ENCODE data around the gene FCAR. TPM values are rescaled to one million over a fixed set of nuclear protein-coding genes. Genes with fewer than 3 reads are reported as not detected.
"Not testable (repeated sequence)": the region's sequence is repeated elsewhere in the genome, so short reads cannot be mapped to it uniquely, and the experiment has no call there.

FCAR gene
- polyA plus RNA-seq, 3 donors, result 0.08 to 0.37 (median 0.24) TPM

DNA sequence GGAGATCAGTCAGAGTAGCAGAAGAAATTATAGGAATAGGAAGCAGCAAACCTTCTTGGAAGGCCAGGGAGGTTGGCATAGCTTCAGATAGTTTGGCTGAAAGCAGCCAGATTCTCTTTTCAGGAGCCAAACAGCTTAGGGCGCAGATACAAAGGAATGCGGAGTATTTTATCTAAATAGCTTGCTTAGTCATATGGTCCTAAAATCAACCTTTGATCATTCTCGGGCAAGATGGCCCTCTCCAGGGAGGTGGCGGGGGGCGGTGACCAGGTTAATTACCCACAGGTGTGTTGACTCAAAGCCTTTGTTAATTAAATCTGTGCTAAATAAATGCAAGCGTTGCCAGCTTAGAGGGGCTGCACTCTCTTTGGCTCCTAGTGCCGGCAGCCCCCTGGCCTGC is 19.4 kb downstream of the FCAR start:
- DNase-seq (ENCODE audit: low read depth in 3 of 3, low spot score in 2 of 3), result no peak

DNA sequence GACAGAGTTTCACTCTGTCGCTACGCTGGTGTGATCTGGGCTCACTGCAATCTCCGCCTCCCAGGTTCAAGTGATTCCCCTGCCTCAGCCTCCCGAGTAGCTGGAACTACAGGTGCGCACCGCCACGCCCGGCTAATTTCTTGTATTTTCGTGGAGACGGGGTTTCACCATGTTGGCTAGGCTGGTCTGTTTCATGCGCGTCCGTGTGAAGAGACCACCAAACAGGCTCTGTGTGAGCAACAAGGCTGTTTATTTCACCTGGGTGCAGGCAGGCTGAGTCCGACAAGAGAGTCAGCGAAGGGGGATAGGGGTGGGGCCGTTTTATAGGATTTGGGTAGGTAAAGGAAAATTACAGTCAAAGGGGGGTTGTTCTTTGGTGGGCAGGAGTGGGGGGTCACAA is 20.1 kb downstream of the FCAR start:
- DNase-seq (ENCODE audit: low read depth in 3 of 3, low spot score in 2 of 3), result not testable (repeated sequence)

DNA sequence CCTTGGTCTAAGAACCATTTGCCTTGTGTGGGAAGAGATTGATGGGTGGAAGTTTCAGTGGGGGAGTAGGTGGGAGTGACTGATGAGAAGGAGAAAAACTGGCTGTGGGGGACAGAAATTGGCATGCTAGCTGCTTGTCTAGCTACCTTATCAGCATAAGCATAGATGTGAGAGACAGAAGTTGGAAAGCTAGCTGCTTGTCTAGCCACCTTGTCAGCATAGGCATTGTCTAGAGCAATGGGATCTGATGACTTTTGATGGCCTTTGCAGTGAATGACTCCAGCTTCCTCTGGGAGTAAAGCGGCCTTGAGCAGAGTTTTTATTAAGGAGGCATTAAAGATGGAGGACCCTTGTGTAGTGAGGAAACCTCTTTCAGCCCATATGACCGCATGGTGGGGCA is 22.0 kb downstream of the FCAR start:
- DNase-seq (ENCODE audit: low read depth in 3 of 3, low spot score in 2 of 3), result no peak

GRCh38 chr19:54898685-54899084 is 24.6 kb downstream of the FCAR start:
- not testable (repeated sequence) for DNase-seq (ENCODE audit: low read depth in 3 of 3, low spot score in 2 of 3)

DNA sequence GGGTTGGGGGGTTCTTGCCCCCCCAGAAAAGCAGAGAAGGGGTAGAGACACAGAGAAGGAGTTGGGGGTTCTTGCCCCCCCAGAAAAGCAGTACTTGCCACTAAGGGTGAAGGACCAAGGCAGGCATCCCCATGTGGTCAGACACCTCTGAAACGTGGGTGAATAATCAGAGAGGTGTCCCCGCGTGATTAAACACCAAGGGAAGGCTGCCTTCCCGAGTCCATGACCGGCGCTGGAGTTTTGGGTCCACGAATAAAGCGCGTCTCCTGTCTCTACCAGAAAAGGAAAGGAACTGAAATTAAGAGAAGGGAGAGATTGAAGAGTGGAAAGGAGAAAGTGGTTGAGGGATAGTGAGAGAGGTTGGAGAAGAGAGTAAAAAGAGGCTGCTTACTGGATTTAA is 25.6 kb downstream of the FCAR start:
- DNase-seq (ENCODE audit: low read depth in 3 of 3, low spot score in 2 of 3), result not testable (repeated sequence)

GRCh38 chr19:54901153-54901552 is 27.1 kb downstream of the FCAR start:
- not testable (repeated sequence) for DNase-seq (ENCODE audit: low read depth in 3 of 3, low spot score in 2 of 3)

DNA sequence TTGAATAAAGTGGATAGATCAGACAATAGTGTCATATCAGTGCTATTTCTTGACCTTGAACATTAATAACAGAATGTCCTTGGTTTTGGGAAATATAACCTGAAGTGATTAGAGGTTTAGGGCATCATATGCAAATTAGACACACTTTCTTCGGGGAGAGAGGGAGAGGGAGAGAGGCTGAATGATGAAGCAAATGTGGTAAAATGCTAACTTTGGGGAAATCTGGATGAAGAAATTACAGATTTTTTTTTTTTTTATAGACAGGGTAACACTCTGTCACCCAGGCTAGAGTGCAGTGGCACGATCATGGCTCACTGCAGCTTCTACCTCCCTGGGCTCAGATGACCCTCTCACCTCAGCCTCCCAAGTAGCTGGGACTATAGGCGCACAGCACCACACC is 28.0 kb downstream of the FCAR start:
- no peak for DNase-seq (ENCODE audit: low read depth in 3 of 3, low spot score in 2 of 3)

DNA sequence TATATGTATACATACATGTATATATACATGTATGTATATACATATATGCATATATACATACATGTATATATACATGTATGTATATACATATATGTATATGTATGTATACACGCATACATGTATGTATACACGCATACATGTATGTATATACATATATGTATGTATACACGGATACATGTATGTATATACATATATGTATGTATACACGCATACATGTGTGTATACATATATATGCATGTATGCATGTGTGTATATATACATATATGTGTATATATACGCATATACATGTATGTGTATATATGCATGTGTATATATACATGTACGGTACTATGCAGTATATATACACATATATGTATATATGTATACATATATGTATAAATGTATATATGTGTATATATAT is 29.3 kb downstream of the FCAR start:
- no peak for DNase-seq (ENCODE audit: low read depth in 3 of 3, low spot score in 2 of 3)

GRCh38 chr19:54904261-54904660 is 30.2 kb downstream of the FCAR start:
- DNase-seq (ENCODE audit: low read depth in 3 of 3, low spot score in 2 of 3), result not testable (repeated sequence)

DNA sequence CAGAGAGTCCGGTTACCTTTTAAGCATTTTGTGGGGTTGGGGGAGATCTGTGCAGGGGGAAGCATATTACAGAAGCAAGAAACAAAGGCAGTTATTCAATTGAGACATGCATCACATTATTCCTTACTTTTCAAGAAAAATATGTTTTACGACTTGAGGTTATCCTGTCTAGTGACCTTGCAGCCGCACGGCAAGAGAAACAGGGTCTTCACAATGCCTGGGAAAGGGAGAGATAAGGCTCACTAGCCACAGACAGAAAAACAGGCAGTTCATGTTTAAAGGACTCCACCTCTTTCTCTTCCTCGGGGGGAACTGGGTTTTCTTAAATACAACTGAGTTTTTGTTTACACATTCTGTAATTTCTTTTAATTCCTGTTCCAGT is 31.4 kb downstream of the FCAR start:
- no peak for DNase-seq (ENCODE audit: low read depth in 3 of 3, low spot score in 2 of 3)

DNA sequence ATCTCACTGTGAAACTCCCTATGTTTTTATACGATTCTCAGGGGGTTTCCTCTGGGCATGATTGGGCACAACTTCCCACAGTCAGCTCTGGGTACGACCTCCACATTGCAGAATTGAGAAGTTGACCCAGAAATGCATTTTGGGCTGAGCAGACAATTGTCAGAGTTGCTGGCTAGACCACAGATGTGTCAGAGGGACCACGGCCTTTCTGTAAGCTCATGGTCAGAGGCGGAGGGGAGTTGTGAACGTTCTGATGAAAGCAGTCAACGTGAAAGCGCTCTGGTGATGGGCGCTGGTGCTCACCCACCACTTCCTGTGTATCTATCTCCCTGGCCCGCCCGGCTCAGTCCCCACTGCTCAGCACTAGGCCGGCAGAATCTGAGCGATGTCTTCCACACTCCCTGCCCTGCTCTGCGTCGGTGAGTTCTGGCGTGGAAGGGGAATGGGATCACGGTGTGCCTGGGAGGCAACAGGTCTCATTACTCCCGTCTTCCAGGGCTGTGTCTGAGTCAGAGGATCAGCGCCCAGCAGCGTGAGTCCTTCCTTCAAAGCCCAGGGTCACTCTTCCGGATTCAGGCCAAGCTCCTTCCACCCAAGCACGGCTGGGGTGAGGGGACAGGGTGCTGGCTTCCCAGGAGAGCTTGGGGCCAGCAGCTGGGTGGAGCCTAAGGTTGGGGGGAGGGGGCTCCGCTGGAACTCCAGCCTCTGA is 31.9 kb downstream of the FCAR start, which contains the start of gene NCR1:
Gene NCR1 (plus strand): TSS at position 346 of the 709 bp plus-strand sequence. CDS start 40 bp downstream, at position 386.
- no peak for DNase-seq (ENCODE audit: low read depth in 3 of 3, low spot score in 2 of 3)

GRCh38 chr19:54906819-54907218 is 32.8 kb downstream of the FCAR start:
- DNase-seq (ENCODE audit: low read depth in 3 of 3, low spot score in 2 of 3), result no peak

DNA sequence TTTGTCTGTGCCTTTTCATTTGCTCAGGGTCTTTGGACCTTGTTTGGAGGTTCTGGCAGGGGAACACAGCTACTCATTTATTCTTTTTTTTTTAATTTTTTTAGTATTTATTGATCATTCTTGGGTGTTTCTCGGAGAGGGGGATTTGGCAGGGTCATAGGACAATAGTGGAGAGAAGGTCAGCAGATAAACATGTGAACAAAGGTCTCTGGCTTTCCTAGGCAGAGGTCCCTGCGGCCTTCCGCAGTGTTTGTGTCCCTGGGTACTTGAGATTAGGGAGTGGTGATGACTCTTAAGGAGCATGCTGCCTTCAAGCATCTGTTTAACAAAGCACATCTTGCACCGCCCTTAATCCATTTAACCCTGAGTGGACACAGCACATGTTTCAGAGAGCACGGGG is 33.9 kb downstream of the FCAR start:
- not testable (repeated sequence) for DNase-seq (ENCODE audit: low read depth in 3 of 3, low spot score in 2 of 3)

GRCh38 chr19:54916822-54917221 is 42.8 kb downstream of the FCAR start:
- DNase-seq (ENCODE audit: low read depth in 3 of 3, low spot score in 2 of 3), result no peak

DNA sequence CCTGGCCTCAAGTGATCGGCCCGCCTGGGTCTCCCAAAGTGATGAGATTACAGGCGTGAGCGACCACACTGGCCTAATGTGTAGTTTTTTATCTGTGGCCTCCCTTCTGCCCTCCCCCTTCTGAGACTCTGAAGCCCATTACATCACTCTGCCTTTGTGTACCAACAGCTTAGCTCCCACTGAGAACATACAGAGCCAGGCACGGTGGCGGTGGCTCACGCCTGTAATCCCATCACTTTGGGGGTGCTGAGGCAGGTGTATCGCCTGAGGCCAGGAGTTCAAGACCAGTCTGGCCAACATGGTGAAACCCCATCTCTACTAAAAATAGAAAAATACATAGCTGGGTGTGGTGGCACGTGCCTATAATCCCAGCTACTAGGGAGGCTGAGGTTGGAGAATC is 44.5 kb downstream of the FCAR start:
- no peak for DNase-seq (ENCODE audit: low read depth in 3 of 3, low spot score in 2 of 3)

DNA sequence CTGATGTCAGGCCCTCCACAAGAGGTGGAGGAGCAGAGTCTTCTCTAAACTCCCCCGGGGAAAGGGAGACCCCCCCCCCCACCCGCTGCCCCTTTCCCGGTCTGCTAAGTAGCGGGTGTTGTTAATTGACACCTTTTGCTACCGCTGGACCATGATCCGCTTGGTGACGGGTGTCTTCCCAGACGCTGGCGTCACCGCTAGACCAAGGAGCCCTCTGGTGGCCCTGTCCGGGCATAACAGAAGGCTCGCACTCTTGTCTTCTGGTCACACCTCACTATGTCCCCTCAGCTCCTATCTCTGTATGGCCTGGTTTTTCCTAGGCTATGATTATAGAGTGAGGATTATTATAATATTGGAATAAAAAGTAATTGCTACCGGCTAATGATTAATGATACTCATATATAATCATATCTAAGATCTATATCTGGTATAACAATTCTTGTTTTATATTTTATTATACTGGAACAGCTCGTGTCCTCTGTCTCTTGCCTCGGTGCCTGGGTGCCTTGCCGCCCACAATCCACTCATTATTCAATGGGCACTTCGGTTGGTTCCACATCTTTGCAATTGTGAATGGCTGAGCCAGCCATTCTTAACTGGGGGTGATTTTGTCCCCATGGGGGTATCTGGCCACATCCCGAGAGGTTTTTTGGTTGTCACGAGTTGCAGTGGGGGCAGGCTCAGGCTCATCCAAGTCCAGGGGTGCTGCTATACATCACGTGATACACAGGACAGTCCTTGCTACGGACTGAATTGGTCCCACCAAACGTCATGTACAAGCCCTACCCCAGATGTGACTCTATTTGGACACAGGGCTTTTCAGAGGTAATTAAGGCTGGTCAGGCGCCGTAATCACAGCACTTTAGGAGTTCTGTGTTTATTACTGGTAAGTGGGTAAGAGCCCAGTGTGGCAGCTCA is 45.9 kb downstream of the FCAR start:
- not testable (repeated sequence) for DNase-seq (ENCODE audit: low read depth in 3 of 3, low spot score in 2 of 3)

GRCh38 chr19:54921082-54921481 is 47.0 kb downstream of the FCAR start:
- no peak for DNase-seq (ENCODE audit: low read depth in 3 of 3, low spot score in 2 of 3)

- DNase-seq (ENCODE audit: low read depth in 3 of 3, low spot score in 2 of 3), result no peak
These were observed 49.2 kb downstream of the FCAR start for GRCh38 chr19:54923276-54923675.

DNA sequence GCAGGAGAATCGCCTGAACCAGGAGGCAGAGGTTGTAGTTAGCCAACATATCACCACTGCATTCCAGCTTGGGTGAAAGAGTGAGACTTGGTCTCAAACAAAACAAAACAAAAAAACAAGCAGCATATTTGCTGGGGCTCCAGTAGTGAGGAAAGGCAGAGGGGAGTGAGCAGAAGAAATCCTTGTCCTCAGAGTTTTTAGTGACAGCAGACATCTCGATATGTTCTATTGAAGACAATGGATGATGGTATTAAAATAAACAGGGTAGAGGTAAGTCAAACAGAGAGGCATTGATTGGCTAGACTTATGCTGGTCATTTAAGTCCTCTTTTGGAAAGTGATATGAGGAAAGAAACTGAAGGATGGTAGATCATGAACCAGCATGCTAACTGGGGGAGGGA is 54.3 kb downstream of the FCAR start:
- DNase-seq (ENCODE audit: low read depth in 3 of 3, low spot score in 2 of 3), result no peak

DNA sequence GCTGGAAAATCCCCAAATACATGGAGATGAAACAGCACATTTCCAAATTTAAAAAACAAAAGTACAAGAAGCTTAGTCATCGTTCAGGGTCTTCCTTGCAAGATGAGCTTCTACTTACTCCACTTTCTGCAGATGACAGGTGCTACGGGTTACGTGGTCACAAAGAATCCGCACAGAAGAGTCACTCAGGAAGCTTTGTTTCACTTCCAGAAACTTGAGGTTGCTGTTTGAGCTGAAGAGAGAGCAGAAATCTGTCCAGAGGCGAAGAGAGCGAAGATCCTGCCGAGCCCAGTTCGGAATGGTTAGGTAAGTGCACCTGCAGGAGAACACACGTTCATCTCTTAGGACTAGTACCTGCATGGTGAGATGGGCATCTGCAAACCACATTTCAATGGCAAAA is 63.9 kb downstream of the FCAR start:
- no peak for DNase-seq (ENCODE audit: low read depth in 3 of 3, low spot score in 2 of 3)

- DNase-seq (ENCODE audit: low read depth in 3 of 3, low spot score in 2 of 3), result no peak
These were observed 64.9 kb downstream of the FCAR start for GRCh38 chr19:54938906-54939305.

DNA sequence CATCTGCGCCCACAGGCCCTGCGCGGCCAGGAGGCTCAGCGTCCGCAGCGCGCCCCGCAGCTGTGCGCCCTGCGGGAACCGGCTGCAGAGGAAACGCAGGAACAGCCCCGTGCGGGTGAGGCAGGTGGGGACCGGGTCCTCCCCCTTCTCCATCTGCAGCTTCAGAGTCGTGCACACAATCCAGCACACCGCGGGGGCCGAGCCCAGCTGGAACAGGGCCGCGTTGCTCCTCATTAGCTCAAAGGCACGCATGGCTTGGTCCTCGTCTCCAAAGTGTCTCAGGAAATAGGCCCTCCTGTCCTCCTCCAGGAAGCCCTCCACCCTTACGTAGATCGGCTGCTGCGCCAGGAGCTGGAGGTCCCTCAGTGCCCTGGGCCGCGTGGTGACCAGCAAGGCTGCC is 65.5 kb downstream of the FCAR start:
- DNase-seq (ENCODE audit: low read depth in 3 of 3, low spot score in 2 of 3), result not testable (repeated sequence)
